UCSD-AML1 (cell line): ENCODE data around the gene SLC35B2.

Experiments used
- DNase-seq: peaks from one replicate; lab custom pipeline; 2025; ENCODE audit not compliant: unreplicated experiment; lab: John Stamatoyannopoulos, UW

The SLC35B2 gene

GRCh38 chr6:44222486-44223318 is 34.6 kb downstream of the SLC35B2 start:
- DNase-seq = no peak

- DNase-seq = no peak
Measured at GRCh38 chr6:44221961-44222335, 35.4 kb downstream of the SLC35B2 start.

- DNase-seq = peak; percentile 83
Measured at GRCh38 chr6:44221291-44221960, 35.9 kb downstream of the SLC35B2 start.

- DNase-seq = no peak
Measured at GRCh38 chr6:44220913-44221290, 36.4 kb downstream of the SLC35B2 start.

GRCh38 chr6:44219815-44220784 is 37.2 kb downstream of the SLC35B2 start:
- DNase-seq = no peak

- peak; percentile 80 for DNase-seq
Measured at GRCh38 chr6:44219053-44219814, 38.1 kb downstream of the SLC35B2 start.

- no peak for DNase-seq
Measured at GRCh38 chr6:44217332-44218143, 39.8 kb downstream of the SLC35B2 start.

- DNase-seq = no peak
Measured at GRCh38 chr6:44216677-44217331, 40.5 kb downstream of the SLC35B2 start, which contains the start of gene MYMX. MYMX (plus strand) TSS chr6:44216926; CDS start chr6:44217472, 546 bp downstream.

- DNase-seq = no peak
Measured at GRCh38 chr6:44214307-44214706, 43.0 kb downstream of the SLC35B2 start.

GRCh38 chr6:44211284-44211683 is 46.0 kb downstream of the SLC35B2 start:
- DNase-seq = no peak

GRCh38 chr6:44207966-44208365 is 49.4 kb downstream of the SLC35B2 start:
- DNase-seq = no peak
